Measurements from ENCODE around the gene PANK1. TPM values are rescaled to one million over a fixed set of nuclear protein-coding genes. Genes with fewer than 3 reads are reported as not detected.

PANK1 gene
- total and polyA plus RNA-seq, 5 donors from 2014 or later: 0.17 to 0.49 (median 0.41) TPM; not detected in 2

DNA sequence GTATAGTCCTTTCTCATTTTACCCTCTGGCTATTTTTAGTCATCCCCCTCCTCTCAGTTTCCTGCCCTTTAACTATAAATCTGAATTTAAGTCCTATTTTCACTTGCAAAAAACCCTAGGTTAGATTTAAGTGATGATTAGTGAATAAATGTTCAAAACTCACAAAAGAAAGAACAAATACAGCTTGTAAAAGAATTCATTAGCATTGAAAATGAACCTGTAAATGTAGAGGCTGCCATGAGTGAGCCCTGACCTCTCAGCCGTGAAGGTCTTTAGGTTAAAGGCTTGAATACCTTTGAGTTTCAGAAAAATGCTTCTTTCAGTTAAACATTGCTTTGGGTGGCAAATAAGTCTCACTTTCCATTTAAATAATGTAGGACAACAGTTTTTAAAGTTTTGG lies 107.7 kb downstream of the PANK1 start:
- Histone ChIP-seq H3K27me3 (ENCODE audit: control insufficient read depth, insufficient read depth, low read length) (peaks cover 20% of the 10 kb centered on the region), H3K27ac (ENCODE audit: insufficient read depth, low read length, poor library complexity, severe bottlenecking) (no peak overlapping the region), H3K4me1 (ENCODE audit: control insufficient read depth, insufficient read depth, low read length, poor library complexity, severe bottlenecking) (peaks cover 4% of the 10 kb centered on the region), H3K36me3 (ENCODE audit: control insufficient read depth, insufficient read depth, low read length) (no peaks in the 10 kb centered on the region), H3K4me3 (ENCODE audit: low read depth, low read length) (no peak overlapping the region), H3K9me3 (ENCODE audit: control insufficient read depth in 2 of 2, low read length in 2 of 2) (no peaks in the 10 kb centered on the region)
- no peak for ATAC-seq (ENCODE audit: low read depth in 2 of 2)
- Mint-ChIP-seq H3K4me1 (peaks cover 0 to 11% (median 2%) of the 10 kb centered on the region in 4 donors), H3K36me3 (no peaks in the 10 kb centered on the region), H3K9me3 (peaks cover 0 to 2% (median 0%) of the 10 kb centered on the region in 7 donors), H3K4me3 (no peak overlapping the region), H3K27ac (no peak overlapping the region), H3K27me3 (peaks cover 56% of the 10 kb centered on the region)
- no peak for DNase-seq

DNA sequence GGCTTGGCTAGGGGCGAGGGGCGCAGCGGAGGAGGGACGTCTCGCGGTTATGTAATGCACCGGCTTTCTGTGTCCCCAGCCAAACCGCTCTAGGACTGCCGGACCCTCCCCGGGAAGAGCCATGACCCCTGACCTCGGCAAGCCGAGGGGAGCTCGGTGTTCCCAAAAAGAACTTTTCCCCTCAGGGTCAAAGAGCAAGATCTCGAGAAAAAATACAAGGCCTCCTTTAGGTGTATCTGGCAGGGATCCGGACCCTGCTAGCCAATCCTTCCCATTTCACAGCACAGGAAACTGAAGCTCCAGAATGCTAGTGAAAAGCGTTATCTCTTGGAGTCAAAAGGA lies 109.1 kb downstream of the PANK1 start:
- ATAC-seq (ENCODE audit: low read depth in 2 of 2) (no peak), DNase-seq (no peak)
- Mint-ChIP-seq H3K27me3 (peaks cover 66% of the 10 kb centered on the region), H3K4me1 (peaks cover 0 to 11% (median 2%) of the 10 kb centered on the region in 4 donors), H3K9me3 (peaks cover 0 to 2% (median 0%) of the 10 kb centered on the region in 7 donors), H3K4me3 (peak overlapping the region in 2 of 4 donors; percentile 11 to 32), H3K36me3 (no peaks in the 10 kb centered on the region), H3K27ac (no peak overlapping the region)
- H3K4me3 ChIP-seq (ENCODE audit: low read depth, low read length): no peak overlapping the region
- no peaks in the 10 kb centered on the region for H3K9me3 ChIP-seq (ENCODE audit: control insufficient read depth in 2 of 2, low read length in 2 of 2)
- peaks cover 20% of the 10 kb centered on the region for H3K27me3 ChIP-seq (ENCODE audit: control insufficient read depth, insufficient read depth, low read length)
- H3K4me1 ChIP-seq (ENCODE audit: control insufficient read depth, insufficient read depth, low read length, poor library complexity, severe bottlenecking): peaks cover 4% of the 10 kb centered on the region
- no peak overlapping the region for H3K27ac ChIP-seq (ENCODE audit: insufficient read depth, low read length, poor library complexity, severe bottlenecking)
- H3K36me3 ChIP-seq (ENCODE audit: control insufficient read depth, insufficient read depth, low read length): no peaks in the 10 kb centered on the region

DNA sequence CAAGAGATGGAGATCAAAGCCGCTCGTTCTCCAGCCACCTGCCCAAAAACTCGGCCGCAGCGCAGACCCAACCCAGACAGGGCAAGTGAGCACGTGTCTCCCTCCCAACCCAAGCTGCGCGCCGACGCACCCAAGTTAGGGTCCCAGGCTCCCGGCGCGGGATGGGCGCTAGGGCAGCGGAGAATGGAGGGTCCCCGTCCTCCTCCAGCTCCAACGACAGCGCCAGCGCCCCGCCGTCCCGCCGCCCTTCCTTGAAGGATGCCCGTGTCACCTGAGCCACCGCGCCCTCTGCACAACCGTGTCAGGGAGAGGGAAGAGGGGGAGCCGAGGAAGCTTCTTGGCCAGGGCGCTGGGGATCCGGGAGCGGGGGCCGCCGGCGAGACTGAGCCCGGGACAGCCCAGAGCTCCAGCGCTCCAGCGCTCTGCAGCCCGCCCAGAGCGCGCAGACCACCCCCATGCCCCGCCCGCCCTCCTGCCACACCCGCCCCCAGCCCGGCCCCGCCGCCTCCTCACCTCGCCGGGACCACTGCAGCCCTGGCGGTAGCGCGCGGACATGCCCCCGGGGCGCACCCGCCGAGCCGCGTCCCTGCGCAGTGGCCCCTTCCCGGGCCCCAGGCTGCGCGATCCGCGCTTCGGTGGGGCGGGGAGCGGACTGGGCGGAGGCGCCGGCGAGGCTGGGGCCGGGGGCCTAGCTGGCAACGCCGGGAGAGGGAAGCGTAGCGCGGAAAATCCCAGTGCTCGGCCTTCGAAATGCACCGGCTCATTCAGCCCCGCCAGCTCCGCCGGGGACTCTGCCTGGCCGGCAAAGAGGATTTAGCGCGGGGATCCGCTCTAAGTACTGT lies 109.7 kb downstream of the PANK1 start, which contains the start of gene SLC16A12:
TSS of gene SLC16A12 (minus strand) at position 424 of the 842 bp plus-strand sequence. CDS start 73,016 bp downstream, outside the sequence.
- no peaks in the 10 kb centered on the region for H3K9me3 ChIP-seq (ENCODE audit: control insufficient read depth in 2 of 2, low read length in 2 of 2)
- H3K27me3 Mint-ChIP-seq: peaks cover 69% of the 10 kb centered on the region
- no peak within 1 kb of the TSS for H3K4me3 ChIP-seq (ENCODE audit: low read depth, low read length)
- peaks cover 18% of the 10 kb centered on the region for H3K27me3 ChIP-seq (ENCODE audit: control insufficient read depth, insufficient read depth, low read length)
- H3K27ac Mint-ChIP-seq: no peak within 1 kb of the TSS
- H3K9me3 Mint-ChIP-seq: peaks cover 0 to 2% (median 0%) of the 10 kb centered on the region in 7 donors
- H3K4me1 ChIP-seq (ENCODE audit: control insufficient read depth, insufficient read depth, low read length, poor library complexity, severe bottlenecking): peaks cover 4% of the 10 kb centered on the region
- ATAC-seq (ENCODE audit: low read depth in 2 of 2) (no peak), DNase-seq (no peak)
- H3K27ac ChIP-seq (ENCODE audit: insufficient read depth, low read length, poor library complexity, severe bottlenecking): no peak within 1 kb of the TSS
- H3K4me1 Mint-ChIP-seq: peaks cover 0 to 11% (median 2%) of the 10 kb centered on the region in 4 donors
- no peaks in the 10 kb centered on the region for H3K36me3 Mint-ChIP-seq
- H3K36me3 ChIP-seq (ENCODE audit: control insufficient read depth, insufficient read depth, low read length): no peaks in the 10 kb centered on the region
- peak within 1 kb of the TSS in 2 of 4 donors; percentile 11 to 32 for H3K4me3 Mint-ChIP-seq

DNA sequence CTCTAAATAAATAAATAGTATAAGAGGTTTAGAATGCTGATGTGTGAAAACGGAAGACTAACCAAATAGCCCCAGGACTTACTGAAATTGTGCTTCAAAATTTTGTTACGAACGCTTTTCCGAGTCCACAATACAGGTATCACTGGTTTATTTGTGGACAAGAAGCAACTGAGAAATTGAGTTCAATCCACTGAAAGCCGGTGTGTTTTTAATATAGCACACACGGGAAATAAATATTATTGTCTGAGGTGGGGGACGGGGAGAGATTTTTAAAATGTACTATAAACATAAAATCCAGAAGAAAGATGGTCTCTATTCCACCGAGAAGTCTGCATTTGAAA lies 110.2 kb downstream of the PANK1 start:
- DNase-seq (no peak), ATAC-seq (ENCODE audit: low read depth in 2 of 2) (no peak)
- H3K36me3 Mint-ChIP-seq: no peaks in the 10 kb centered on the region
- H3K27me3 Mint-ChIP-seq: peaks cover 66% of the 10 kb centered on the region
- Histone ChIP-seq H3K27me3 (ENCODE audit: control insufficient read depth, insufficient read depth, low read length) (peaks cover 17% of the 10 kb centered on the region), H3K36me3 (ENCODE audit: control insufficient read depth, insufficient read depth, low read length) (no peaks in the 10 kb centered on the region), H3K9me3 (ENCODE audit: control insufficient read depth in 2 of 2, low read length in 2 of 2) (no peaks in the 10 kb centered on the region), H3K4me1 (ENCODE audit: control insufficient read depth, insufficient read depth, low read length, poor library complexity, severe bottlenecking) (peaks cover 4% of the 10 kb centered on the region), H3K27ac (ENCODE audit: insufficient read depth, low read length, poor library complexity, severe bottlenecking) (no peak overlapping the region), H3K4me3 (ENCODE audit: low read depth, low read length) (no peak overlapping the region)
- H3K27ac Mint-ChIP-seq: no peak overlapping the region
- peaks cover 0 to 11% (median 2%) of the 10 kb centered on the region in 4 donors for H3K4me1 Mint-ChIP-seq
- H3K4me3 Mint-ChIP-seq: no peak overlapping the region
- H3K9me3 Mint-ChIP-seq: peaks cover 0 to 2% (median 0%) of the 10 kb centered on the region in 7 donors

Other genes with a start within 250 kb of the PANK1 start
- gene IFIT5, start 230.7 kb downstream of the PANK1 start, total RNA-seq: 20.8 TPM
- 10 to 100 TPM; 12.3 to 18.1 (median 13.0) TPM for gene IFIT5, start 230.7 kb downstream of the PANK1 start, polyA plus RNA-seq
- gene SLC16A12, start 109.6 kb downstream of the PANK1 start, total RNA-seq: not detected
- not detected for gene SLC16A12, start 109.6 kb downstream of the PANK1 start, polyA plus RNA-seq
- gene KIF20B, start 56.3 kb upstream of the PANK1 start, total RNA-seq: 42.8 TPM
- 10 to 100 TPM; 12.0 to 18.9 (median 18.0) TPM for gene KIF20B, start 56.3 kb upstream of the PANK1 start, polyA plus RNA-seq

All from CD4-positive, CD25-positive, alpha-beta regulatory T cell (primary cell).